GM12864 (cell line): Measurements from ENCODE around the gene GART.

Source experiments
- DNase-seq: peaks from one replicate; pipeline ENCODE4 v3.0.0-alpha.2; 2011; ENCODE audit warnings: low read depth
- H3K4me3 ChIP-seq: 2 replicates; pipeline ENCODE4 v1.5.1; 2011; ENCODE audit warnings: mild to moderate bottlenecking, low read depth, low read length, control low read depth
- TF ChIP-seq, protein P1 (sequence below): IDR thresholded peaks from 2 replicates; pipeline ENCODE4 v1.5.1; 2011; ENCODE audit warnings: low read depth, mild to moderate bottlenecking, moderate library complexity, low read length, control low read depth, inconsistent platforms; ENCODE audit errors: missing control alignments

GART gene

DNA sequence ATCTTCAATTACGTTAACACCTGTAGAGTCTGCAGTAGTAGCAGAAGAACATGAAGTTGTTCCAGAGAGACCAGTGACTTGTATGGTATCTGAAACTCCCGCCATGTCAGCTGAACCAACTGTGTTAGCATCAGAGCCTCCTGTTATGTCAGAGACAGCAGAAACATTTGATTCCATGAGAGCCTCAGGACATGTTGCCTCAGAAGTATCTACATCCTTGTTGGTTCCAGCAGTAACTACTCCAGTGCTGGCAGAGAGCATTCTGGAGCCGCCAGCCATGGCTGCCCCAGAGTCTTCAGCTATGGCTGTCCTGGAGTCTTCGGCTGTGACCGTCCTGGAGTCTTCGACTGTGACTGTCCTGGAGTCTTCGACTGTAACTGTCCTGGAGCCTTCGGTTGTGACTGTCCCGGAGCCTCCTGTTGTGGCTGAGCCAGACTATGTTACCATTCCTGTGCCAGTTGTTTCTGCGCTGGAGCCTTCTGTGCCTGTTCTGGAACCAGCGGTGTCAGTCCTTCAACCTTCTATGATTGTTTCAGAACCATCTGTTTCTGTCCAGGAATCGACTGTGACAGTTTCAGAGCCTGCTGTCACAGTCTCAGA is 11.2 kb upstream of the GART start:
- TF ChIP-seq, protein P1, sequence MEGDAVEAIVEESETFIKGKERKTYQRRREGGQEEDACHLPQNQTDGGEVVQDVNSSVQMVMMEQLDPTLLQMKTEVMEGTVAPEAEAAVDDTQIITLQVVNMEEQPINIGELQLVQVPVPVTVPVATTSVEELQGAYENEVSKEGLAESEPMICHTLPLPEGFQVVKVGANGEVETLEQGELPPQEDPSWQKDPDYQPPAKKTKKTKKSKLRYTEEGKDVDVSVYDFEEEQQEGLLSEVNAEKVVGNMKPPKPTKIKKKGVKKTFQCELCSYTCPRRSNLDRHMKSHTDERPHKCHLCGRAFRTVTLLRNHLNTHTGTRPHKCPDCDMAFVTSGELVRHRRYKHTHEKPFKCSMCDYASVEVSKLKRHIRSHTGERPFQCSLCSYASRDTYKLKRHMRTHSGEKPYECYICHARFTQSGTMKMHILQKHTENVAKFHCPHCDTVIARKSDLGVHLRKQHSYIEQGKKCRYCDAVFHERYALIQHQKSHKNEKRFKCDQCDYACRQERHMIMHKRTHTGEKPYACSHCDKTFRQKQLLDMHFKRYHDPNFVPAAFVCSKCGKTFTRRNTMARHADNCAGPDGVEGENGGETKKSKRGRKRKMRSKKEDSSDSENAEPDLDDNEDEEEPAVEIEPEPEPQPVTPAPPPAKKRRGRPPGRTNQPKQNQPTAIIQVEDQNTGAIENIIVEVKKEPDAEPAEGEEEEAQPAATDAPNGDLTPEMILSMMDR = no peak
- no peak overlapping the region for H3K4me3 ChIP-seq
- DNase-seq = no peak

DNA sequence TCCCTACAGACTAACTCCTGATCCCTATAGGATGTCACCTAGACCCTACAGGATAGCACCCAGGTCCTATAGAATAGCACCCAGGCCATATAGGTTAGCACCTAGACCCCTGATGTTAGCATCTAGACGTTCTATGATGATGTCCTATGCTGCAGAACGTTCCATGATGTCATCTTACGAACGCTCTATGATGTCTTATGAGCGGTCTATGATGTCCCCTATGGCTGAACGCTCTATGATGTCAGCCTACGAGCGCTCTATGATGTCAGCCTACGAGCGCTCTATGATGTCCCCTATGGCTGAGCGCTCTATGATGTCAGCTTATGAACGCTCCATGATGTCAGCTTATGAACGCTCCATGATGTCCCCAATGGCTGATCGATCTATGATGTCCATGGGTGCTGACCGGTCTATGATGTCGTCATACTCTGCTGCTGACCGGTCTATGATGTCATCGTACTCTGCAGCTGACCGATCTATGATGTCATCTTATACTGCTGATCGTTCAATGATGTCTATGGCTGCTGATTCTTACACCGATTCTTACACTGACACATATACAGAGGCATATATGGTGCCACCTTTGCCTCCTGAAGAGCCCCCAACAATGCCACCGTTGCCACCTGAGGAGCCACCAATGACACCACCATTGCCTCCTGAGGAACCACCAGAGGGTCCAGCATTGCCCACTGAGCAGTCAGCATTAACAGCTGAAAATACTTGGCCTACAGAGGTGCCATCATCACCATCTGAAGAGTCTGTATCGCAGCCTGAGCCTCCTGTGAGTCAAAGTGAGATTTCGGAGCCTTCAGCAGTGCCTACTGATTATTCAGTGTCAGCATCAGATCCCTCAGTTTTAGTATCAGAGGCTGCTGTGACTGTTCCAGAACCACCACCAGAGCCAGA is 10.4 kb upstream of the GART start:
- no peak overlapping the region for H3K4me3 ChIP-seq
- DNase-seq = no peak
- TF ChIP-seq, protein P1 = no peak

DNA sequence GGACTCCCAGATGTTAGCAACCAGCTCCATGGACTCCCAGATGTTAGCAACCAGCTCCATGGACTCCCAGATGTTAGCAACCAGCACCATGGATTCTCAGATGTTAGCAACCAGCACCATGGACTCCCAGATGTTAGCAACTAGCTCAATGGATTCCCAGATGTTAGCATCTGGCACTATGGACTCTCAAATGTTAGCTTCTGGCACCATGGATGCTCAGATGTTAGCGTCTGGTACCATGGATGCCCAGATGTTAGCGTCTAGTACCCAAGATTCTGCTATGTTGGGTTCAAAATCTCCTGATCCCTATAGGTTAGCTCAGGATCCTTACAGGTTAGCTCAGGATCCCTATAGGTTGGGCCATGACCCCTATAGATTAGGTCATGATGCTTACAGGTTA is 9.7 kb upstream of the GART start:
- H3K4me3 ChIP-seq = no peak overlapping the region
- TF ChIP-seq, protein P1 = no peak
- DNase-seq = no peak

DNA sequence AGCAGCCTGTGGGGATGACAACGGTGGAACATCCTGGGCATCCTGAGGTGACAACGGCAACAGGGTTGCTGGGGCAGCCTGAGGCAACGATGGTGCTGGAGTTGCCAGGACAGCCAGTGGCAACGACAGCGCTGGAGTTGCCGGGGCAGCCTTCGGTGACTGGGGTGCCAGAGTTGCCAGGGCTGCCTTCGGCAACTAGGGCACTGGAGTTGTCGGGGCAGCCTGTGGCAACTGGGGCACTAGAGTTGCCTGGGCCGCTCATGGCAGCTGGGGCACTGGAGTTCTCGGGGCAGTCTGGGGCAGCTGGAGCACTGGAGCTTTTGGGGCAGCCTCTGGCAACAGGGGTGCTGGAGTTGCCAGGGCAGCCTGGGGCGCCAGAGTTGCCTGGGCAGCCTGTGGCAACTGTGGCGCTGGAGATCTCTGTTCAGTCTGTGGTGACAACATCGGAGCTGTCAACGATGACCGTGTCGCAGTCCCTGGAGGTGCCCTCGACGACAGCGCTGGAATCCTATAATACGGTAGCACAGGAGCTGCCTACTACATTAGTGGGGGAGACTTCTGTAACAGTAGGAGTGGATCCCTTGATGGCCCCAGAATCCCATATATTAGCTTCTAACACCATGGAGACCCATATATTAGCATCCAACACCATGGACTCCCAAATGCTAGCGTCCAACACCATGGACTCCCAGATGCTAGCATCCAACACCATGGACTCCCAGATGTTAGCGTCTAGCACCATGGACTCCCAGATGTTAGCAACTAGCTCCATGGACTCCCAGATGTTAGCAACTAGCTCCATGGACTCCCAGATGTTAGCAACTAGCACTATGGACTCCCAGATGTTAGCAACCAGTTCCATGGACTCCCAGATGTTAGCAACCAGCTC is 9.1 kb upstream of the GART start:
- no peak for DNase-seq
- H3K4me3 ChIP-seq = no peak overlapping the region
- TF ChIP-seq, protein P1 = no peak

DNA sequence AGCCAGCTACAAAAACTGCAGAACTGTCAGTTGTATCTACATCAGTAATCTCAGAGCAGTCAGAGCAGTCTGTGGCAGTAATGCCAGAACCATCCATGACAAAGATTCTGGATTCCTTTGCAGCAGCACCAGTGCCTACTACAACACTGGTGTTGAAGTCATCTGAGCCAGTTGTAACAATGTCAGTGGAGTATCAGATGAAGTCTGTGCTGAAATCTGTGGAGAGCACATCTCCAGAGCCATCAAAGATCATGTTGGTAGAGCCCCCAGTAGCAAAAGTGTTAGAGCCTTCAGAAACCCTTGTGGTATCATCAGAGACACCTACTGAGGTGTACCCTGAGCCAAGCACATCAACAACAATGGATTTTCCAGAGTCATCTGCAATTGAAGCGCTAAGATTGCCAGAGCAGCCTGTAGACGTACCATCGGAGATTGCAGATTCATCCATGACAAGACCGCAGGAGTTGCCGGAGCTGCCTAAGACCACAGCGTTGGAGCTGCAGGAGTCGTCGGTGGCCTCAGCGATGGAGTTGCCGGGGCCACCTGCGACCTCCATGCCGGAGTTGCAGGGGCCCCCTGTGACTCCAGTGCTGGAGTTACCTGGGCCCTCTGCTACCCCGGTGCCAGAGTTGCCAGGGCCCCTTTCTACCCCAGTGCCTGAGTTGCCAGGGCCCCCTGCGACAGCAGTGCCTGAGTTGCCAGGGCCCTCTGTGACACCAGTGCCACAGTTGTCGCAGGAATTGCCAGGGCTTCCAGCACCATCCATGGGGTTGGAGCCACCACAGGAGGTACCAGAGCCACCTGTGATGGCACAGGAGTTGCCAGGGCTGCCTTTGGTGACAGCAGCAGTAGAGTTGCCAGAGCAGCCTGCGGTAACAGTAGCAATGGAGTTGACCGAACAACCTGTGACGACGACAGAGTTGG is 8.2 kb upstream of the GART start:
- TF ChIP-seq, protein P1 = no peak
- H3K4me3 ChIP-seq = no peak overlapping the region
- DNase-seq = no peak

DNA sequence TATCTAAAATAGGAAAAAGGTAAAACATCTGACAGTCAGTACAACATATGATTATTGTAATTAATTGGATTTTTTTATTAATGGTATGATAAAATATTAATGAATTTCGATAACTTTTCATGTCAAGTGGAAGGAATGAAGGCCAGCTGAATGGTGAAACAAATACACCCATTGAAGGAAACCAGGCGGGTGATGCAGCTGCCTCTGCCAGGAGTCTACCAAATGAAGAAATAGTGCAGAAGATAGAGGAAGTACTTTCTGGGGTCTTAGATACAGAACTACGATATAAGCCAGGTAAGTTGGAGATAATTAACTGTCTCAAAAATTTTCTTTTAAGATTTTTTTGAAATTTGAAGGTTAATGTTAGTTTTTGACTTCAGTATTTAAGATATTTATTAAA is 4.2 kb upstream of the GART start:
- TF ChIP-seq, protein P1 = no peak
- H3K4me3 ChIP-seq = no peak overlapping the region
- no peak for DNase-seq
